ENCODE measurements around the gene CDH13. TPM values are rescaled to one million over a fixed set of nuclear protein-coding genes. Genes with fewer than 3 reads are reported as not detected.

The CDH13 gene
- total and polyA plus RNA-seq, 12 donors: 0.86 to 30.6 (median 2.4) TPM

DNA sequence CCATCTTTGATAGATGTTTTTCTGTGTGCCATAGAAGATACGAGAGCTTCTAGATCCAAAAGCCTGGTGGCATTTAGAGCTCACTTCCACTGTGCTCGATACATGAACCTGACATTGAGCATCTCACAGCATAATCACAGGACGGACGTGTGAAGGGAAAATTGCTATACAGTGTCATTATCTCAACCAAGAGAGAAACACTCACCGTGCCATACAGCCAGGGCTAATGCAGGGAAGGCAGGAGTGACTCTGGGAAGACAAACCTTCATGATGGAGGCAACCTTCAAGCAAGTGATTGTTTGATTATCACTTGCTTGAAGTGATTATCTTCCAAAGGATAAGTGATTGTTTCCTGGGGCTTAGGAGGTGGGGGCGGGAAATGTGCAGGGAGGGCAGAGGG, 962.8 kb downstream of the CDH13 start:
- TF ChIP-seq POLR2A (IDR thresholded peaks at IDR 0.05): no peak
- TF ChIP-seq, protein P1, sequence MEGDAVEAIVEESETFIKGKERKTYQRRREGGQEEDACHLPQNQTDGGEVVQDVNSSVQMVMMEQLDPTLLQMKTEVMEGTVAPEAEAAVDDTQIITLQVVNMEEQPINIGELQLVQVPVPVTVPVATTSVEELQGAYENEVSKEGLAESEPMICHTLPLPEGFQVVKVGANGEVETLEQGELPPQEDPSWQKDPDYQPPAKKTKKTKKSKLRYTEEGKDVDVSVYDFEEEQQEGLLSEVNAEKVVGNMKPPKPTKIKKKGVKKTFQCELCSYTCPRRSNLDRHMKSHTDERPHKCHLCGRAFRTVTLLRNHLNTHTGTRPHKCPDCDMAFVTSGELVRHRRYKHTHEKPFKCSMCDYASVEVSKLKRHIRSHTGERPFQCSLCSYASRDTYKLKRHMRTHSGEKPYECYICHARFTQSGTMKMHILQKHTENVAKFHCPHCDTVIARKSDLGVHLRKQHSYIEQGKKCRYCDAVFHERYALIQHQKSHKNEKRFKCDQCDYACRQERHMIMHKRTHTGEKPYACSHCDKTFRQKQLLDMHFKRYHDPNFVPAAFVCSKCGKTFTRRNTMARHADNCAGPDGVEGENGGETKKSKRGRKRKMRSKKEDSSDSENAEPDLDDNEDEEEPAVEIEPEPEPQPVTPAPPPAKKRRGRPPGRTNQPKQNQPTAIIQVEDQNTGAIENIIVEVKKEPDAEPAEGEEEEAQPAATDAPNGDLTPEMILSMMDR (IDR thresholded peaks at IDR 0.05): no peak
- DNase-seq: no peak
- Histone ChIP-seq H3K36me3 (replicated peaks in 1 of 2) (no peaks in the 10 kb centered on the region), H3K4me3 (no peak overlapping the region), H3K27ac (no peak overlapping the region), H3K9me3 (replicated peaks in 1 of 3) (no peaks in the 10 kb centered on the region), H3K27me3 (no peaks in the 10 kb centered on the region), H3K4me1 (replicated peaks in 1 of 2) (no peaks in the 10 kb centered on the region)
- intact Hi-C loops (cut with DNase I): no loop called here
- WGBS, 4 donors: 74 to 81% (median 78%) methylated on average over 6 of the region's 6 CpGs

DNA sequence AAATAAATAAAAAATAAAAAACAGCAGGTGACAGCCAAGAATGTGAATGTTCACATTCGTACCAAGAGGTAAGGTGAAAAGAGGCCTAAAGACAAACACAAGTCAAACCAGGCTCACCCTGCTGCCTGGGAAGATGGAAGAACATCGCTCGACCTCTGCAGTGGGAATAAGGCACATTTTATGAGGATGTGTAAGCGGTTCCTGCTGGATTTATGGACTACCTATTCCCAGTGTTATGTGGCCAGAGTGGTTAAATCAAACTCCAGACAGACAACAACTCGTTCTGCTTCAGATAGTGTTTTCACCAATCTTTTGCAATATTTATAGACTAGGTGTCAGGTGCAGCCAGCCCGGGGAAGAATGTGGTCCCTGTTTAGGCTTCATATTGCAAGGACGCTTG, 966.0 kb downstream of the CDH13 start:
- Histone ChIP-seq H3K9me3 (replicated peaks in 1 of 3) (no peaks in the 10 kb centered on the region), H3K36me3 (replicated peaks in 1 of 2) (no peaks in the 10 kb centered on the region), H3K4me3 (no peak overlapping the region), H3K4me1 (replicated peaks in 1 of 2) (no peaks in the 10 kb centered on the region), H3K27me3 (no peaks in the 10 kb centered on the region), H3K27ac (no peak overlapping the region)
- WGBS, 4 donors: 54 to 66% (median 61%) methylated on average over 7 of the region's 7 CpGs
- no peak for TF ChIP-seq POLR2A (IDR thresholded peaks at IDR 0.05)
- TF ChIP-seq, protein P1 (IDR thresholded peaks at IDR 0.05): no peak
- intact Hi-C loops (cut with DNase I): no loop called here
- no peak for DNase-seq

DNA sequence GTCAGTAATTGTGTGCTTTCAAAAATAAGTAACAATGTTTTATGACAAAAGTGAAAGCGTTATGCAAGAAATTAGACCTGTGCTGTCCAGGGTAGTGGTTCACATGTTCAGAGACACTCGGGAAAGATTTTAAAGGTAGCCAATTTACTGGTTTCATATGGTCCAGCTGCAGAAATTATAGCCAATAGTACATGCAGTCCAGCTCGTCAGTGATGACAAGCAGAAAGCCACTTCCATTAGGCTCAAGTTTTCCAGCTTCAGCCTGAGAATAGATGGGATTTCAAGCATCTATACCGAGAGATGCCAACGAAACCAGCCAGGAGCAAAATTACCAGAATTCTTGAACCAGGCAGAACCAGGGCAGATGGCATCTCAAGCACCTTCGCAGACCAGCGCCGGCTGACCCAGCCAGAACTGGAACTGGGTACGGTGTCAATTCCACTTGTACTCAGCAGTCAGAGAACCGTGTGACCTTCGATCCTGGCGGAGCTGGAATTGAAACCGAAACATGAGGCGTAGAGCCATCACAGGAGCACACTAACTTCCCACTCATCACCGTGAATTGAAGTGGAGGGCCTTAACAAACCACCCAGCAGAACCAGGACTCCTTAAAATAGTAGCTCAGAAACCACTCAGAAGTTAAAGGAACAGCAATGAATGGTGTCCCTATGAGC, 973.2 kb downstream of the CDH13 start:
- no peaks in the 10 kb centered on the region for H3K27me3 ChIP-seq
- 78 to 86% (median 84%) methylated on average over 8 to 15 of the region's 15 CpGs for WGBS, 4 donors
- TF ChIP-seq POLR2A (IDR thresholded peaks at IDR 0.05): no peak
- TF ChIP-seq, protein P1 (IDR thresholded peaks at IDR 0.05): no peak
- no peaks in the 10 kb centered on the region for H3K4me1 ChIP-seq (replicated peaks in 1 of 2)
- no peak for DNase-seq
- H3K36me3 ChIP-seq (replicated peaks in 1 of 2): no peaks in the 10 kb centered on the region
- intact Hi-C loops (cut with DNase I): no loop called here
- H3K27ac ChIP-seq: no peak overlapping the region
- H3K4me3 ChIP-seq: no peak overlapping the region
- no peaks in the 10 kb centered on the region for H3K9me3 ChIP-seq (replicated peaks in 1 of 3)

DNA sequence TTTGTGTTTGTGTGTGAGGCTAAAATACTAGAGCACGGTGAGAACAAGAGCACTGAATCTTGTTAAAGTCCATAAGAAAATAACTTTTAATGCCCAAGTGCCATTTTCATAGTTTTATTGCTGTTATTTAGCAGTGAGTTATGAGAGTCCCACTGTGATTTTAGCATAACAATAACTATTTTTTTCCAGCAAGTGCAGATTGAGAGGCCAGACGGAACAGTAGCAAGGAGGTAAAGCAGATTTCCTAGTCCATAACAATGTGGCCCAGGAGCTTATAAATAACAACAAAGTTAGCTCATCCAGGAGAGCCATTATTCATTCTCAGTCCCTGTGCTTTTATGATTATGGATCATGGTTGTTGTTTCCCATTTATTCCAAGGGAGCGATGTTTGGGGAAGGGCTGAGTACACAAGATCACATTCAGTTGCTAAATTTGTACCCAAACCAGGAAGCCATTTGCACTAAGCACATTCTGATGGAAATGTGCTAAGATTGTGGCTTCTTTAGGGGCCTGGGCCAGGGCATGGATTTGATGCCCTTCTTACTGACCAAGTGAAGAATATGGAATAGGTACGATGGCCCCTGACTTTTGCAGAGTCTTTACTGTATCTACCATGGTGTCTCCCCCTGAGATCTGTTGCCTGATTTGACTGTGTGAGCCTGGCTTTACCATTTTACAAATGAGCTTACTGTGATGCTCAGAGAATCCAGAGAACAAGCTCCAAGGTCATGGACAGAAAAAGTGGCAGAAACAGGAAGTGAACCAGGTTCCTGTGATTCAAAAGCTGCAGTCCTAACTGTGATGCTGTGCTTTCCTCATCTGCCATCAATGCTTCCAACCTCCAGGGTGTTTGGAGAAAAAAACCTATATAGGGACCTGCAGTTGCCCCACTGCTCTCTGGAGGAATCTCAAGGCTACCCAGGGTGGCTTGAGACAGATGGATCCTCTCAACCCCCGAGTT, 976.3 kb downstream of the CDH13 start:
- no peaks in the 10 kb centered on the region for H3K36me3 ChIP-seq (replicated peaks in 1 of 2)
- H3K27me3 ChIP-seq: no peaks in the 10 kb centered on the region
- no peak overlapping the region for H3K4me3 ChIP-seq
- DNase-seq: no peak
- no peak for TF ChIP-seq POLR2A (IDR thresholded peaks at IDR 0.05)
- TF ChIP-seq, protein P1 (IDR thresholded peaks at IDR 0.05): no peak
- intact Hi-C loops (cut with DNase I): no loop called here
- H3K4me1 ChIP-seq (replicated peaks in 1 of 2): no peaks in the 10 kb centered on the region
- H3K9me3 ChIP-seq (replicated peaks in 1 of 3): peaks cover 0 to 5% (median 0%) of the 10 kb centered on the region in 3 donors
- H3K27ac ChIP-seq: no peak overlapping the region
- 57 to 64% (median 63%) methylated on average over 5 of the region's 5 CpGs for WGBS, 4 donors

Measured in adrenal gland (tissue), 12 donors.